Keratinocyte (primary cell): Measurements from ENCODE around the gene HNF1B. TPM values are rescaled to one million over a fixed set of nuclear protein-coding genes. Genes with fewer than 3 reads are reported as not detected.

Experiments
- DNase-seq: peaks from one replicate; pipeline ENCODE4 v3.0.0-alpha.2; 2011; ENCODE audit warnings: low read depth, missing footprints, low spot score
- FAIRE-seq: peaks from 2 replicates; lab custom pipeline; 2011; peaks lifted over from hg19 to GRCh38; lab: Jason Lieb, UNC
- H2AFZ ChIP-seq: 2 replicates; pipeline ENCODE4 v1.6.0; 2012; ENCODE audit warnings: low read length, control low read depth, inconsistent platforms; ENCODE audit not compliant: control insufficient read depth
- H3K27ac ChIP-seq: 2 replicates; pipeline ENCODE4 v1.5.1; 2011; ENCODE audit warnings: low read length; ENCODE audit not compliant: control insufficient read depth, insufficient read depth
- H3K27me3 ChIP-seq: 3 replicates; pipeline ENCODE4 v1.6.0; 2011; ENCODE audit warnings: low read length; ENCODE audit not compliant: control insufficient read depth, insufficient read depth; ENCODE audit errors: extremely low read depth
- H3K36me3 ChIP-seq, 2 experiments: 2 replicates in 1 of 2; 3 replicates in 1 of 2; pipeline ENCODE4 v1.5.1; 2011; ENCODE audit warnings: low read length in 2 of 2, mild to moderate bottlenecking in 1 of 2; ENCODE audit not compliant: control insufficient read depth in 2 of 2, insufficient read depth in 2 of 2; ENCODE audit errors: extremely low read depth in 1 of 2
- H3K4me1 ChIP-seq: 3 replicates; pipeline ENCODE4 v1.5.1; 2011; ENCODE audit warnings: low read length; ENCODE audit not compliant: control insufficient read depth, insufficient read depth; ENCODE audit errors: extremely low read depth
- H3K4me2 ChIP-seq: 3 replicates; pipeline ENCODE4 v1.6.0; 2011; ENCODE audit warnings: low read depth, low read length; ENCODE audit not compliant: control insufficient read depth, insufficient read depth; ENCODE audit errors: extremely low read depth
- H3K4me3 ChIP-seq, 3 experiments: fragments of 200-600 bp in 1 of 3; sonication (generic) in 1 of 3; 2 replicates in 2 of 3; 3 replicates in 1 of 3; pipeline ENCODE4 v1.5.1; 2011 to 2016; ENCODE audit warnings: low read length in 3 of 3, mild to moderate bottlenecking in 3 of 3, control low read depth in 2 of 3, inconsistent platforms in 1 of 3, low read depth in 1 of 3, mixed read lengths in 1 of 3, mixed run types in 1 of 3, moderate library complexity in 1 of 3; ENCODE audit not compliant: control insufficient read depth in 2 of 3, insufficient read depth in 2 of 3; ENCODE audit errors: extremely low read depth in 1 of 3
- H3K79me2 ChIP-seq: 2 replicates; pipeline ENCODE4 v1.6.0; 2012; ENCODE audit warnings: low read length; ENCODE audit not compliant: control insufficient read depth, insufficient read depth
- H3K9ac ChIP-seq: 3 replicates; pipeline ENCODE4 v1.6.0; 2011; ENCODE audit warnings: low read length; ENCODE audit not compliant: control insufficient read depth, insufficient read depth; ENCODE audit errors: extremely low read depth
- H3K9me1 ChIP-seq: 3 replicates; pipeline ENCODE4 v1.6.0; 2011; ENCODE audit warnings: low read length; ENCODE audit not compliant: control insufficient read depth, insufficient read depth; ENCODE audit errors: extremely low read depth
- H3K9me3 ChIP-seq: 2 replicates; pipeline ENCODE4 v1.5.1; 2012; ENCODE audit warnings: low read depth, low read length; ENCODE audit not compliant: control insufficient read depth
- H4K20me1 ChIP-seq: 3 replicates; pipeline ENCODE4 v1.6.0; 2011; ENCODE audit warnings: low read length; ENCODE audit not compliant: control insufficient read depth, insufficient read depth; ENCODE audit errors: extremely low read depth
- CTCF ChIP-seq, 3 experiments: IDR thresholded peaks in 1 of 3; conservative IDR thresholded peaks in 1 of 3; optimal IDR thresholded peaks in 1 of 3; 2 replicates in 2 of 3; 3 replicates in 1 of 3; pipeline versions ENCODE3 to v1.5.1; 2011; ENCODE audit warnings: low read length in 3 of 3, mild to moderate bottlenecking in 3 of 3, moderate library complexity in 2 of 3, control low read depth in 1 of 3, inconsistent platforms in 1 of 3; ENCODE audit not compliant: insufficient read depth in 2 of 3; ENCODE audit errors: extremely low read depth in 1 of 3
- EZH2 ChIP-seq: IDR thresholded peaks from one replicate; pipeline ENCODE4 v1.6.1; 2012; ENCODE audit warnings: inconsistent platforms, mild to moderate bottlenecking, low read length, moderate library complexity
- dilution Hi-C: fragments of 300-500 bp; cut with MboI; formaldehyde crosslinking; loops from one replicate; pipeline ENCODE4 v1.7.0; 2020; ENCODE audit warnings: low sequenced_read_pairs; ENCODE audit not compliant: extremely low pct_ligation_motif_present
- polyA plus RNA-seq, 5 experiments: library from polyadenylated mRNA; depleted of rRNA in 3 of 5; stranded (reverse) in 3 of 5; stranded (forward) in 1 of 5; unstranded in 1 of 5; fragments of >200 nt; gene quantifications; 1 replicate in 1 of 5; 2 replicates in 3 of 5; 3 replicates in 1 of 5; pipeline versions ENCODE4 v1.2.1 to v1.2.3, GENCODE V29; 2011 to 2012; ENCODE audit warnings: missing spikeins in 2 of 5, low read depth in 1 of 5, low replicate concordance in 1 of 5

HNF1B gene
- polyA plus RNA-seq, 1 donor (not counting 4 experiments of a cell fraction or from before 2014, with no cell fraction given): not detected

GRCh38 chr17:37761961-37762360, 17.1 kb upstream of the HNF1B start:
- H3K4me1 ChIP-seq: no peaks in the 10 kb centered on the region
- no peak for TF ChIP-seq EZH2
- TF ChIP-seq CTCF (optimal IDR thresholded peaks at IDR 0.05 in 1 of 3, IDR thresholded peaks at IDR 0.05 in 1 of 3, conservative IDR thresholded peaks at IDR 0.05 in 1 of 3; ENCODE audit: extremely low read depth in 1 of 3, insufficient read depth in 2 of 3, low read length in 3 of 3): no peak
- dilution Hi-C loops: no loop called here
- no peak overlapping the region for H3K27ac ChIP-seq
- H3K9me3 ChIP-seq: no peaks in the 10 kb centered on the region
- FAIRE-seq: no peak
- no peaks in the 10 kb centered on the region for H3K9me1 ChIP-seq
- H3K27me3 ChIP-seq: peaks cover 21% of the 10 kb centered on the region
- H2AFZ ChIP-seq: no peak overlapping the region
- no peak overlapping the region for H3K4me2 ChIP-seq
- H3K4me3 ChIP-seq: no peak overlapping the region
- H3K36me3 ChIP-seq: no peaks in the 10 kb centered on the region
- no peak for DNase-seq
- no peaks in the 10 kb centered on the region for H3K79me2 ChIP-seq
- no peak overlapping the region for H3K9ac ChIP-seq
- no peaks in the 10 kb centered on the region for H4K20me1 ChIP-seq

GRCh38 chr17:37761059-37761458, 16.2 kb upstream of the HNF1B start:
- Histone ChIP-seq H2AFZ (no peak overlapping the region), H3K27me3 (peaks cover 21% of the 10 kb centered on the region), H3K9me3 (no peaks in the 10 kb centered on the region), H3K9me1 (no peaks in the 10 kb centered on the region), H3K27ac (no peak overlapping the region), H3K36me3 (no peaks in the 10 kb centered on the region), H3K4me3 (no peak overlapping the region), H3K4me2 (no peak overlapping the region), H4K20me1 (no peaks in the 10 kb centered on the region), H3K4me1 (no peaks in the 10 kb centered on the region), H3K79me2 (no peaks in the 10 kb centered on the region), H3K9ac (no peak overlapping the region)
- dilution Hi-C loops: no loop called here
- DNase-seq (no peak), FAIRE-seq (no peak)
- TF ChIP-seq EZH2 (no peak), CTCF (optimal IDR thresholded peaks at IDR 0.05 in 1 of 3, IDR thresholded peaks at IDR 0.05 in 1 of 3, conservative IDR thresholded peaks at IDR 0.05 in 1 of 3; ENCODE audit: extremely low read depth in 1 of 3, insufficient read depth in 2 of 3, low read length in 3 of 3) (no peak)
